Fibroblast of mammary gland (primary cell): Measurements from ENCODE around the gene IRF2BP1.

Experiments
- DNase-seq: peaks from one replicate; pipeline ENCODE4 v3.0.0-alpha.2; 2010; ENCODE audit warnings: low read depth
- H3K4me3 ChIP-seq: 2 replicates; pipeline ENCODE4 v1.5.1; 2011; ENCODE audit warnings: low read depth, mild to moderate bottlenecking, low read length, moderate library complexity; ENCODE audit not compliant: control insufficient read depth
- TF ChIP-seq, protein P1 (sequence below): conservative IDR thresholded peaks from 2 replicates; pipeline ENCODE4 v1.5.1; 2011; ENCODE audit warnings: low read depth, low read length, inconsistent platforms; ENCODE audit not compliant: control insufficient read depth, insufficient read depth

IRF2BP1 gene

DNA sequence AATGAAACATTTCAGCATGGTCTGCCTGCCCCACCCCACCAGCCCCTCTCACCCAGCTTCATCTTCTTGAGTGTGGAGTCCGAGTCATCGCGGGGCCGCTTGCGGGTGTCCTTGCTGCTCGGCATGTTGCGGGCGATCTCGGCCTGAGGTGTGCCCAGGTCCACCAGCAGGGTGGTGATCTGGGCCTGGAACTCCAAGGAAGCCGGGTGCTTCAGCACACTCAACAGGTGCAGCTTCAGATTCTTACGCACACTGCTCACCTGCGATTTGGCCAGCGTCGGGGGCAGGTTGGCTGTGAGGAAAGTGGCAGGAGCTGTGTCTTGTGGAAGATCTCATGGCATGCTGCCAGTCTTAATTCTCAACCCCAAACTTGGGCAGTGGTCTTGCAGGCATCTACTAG, 43.7 kb downstream of the IRF2BP1 start:
- TF ChIP-seq, protein P1, sequence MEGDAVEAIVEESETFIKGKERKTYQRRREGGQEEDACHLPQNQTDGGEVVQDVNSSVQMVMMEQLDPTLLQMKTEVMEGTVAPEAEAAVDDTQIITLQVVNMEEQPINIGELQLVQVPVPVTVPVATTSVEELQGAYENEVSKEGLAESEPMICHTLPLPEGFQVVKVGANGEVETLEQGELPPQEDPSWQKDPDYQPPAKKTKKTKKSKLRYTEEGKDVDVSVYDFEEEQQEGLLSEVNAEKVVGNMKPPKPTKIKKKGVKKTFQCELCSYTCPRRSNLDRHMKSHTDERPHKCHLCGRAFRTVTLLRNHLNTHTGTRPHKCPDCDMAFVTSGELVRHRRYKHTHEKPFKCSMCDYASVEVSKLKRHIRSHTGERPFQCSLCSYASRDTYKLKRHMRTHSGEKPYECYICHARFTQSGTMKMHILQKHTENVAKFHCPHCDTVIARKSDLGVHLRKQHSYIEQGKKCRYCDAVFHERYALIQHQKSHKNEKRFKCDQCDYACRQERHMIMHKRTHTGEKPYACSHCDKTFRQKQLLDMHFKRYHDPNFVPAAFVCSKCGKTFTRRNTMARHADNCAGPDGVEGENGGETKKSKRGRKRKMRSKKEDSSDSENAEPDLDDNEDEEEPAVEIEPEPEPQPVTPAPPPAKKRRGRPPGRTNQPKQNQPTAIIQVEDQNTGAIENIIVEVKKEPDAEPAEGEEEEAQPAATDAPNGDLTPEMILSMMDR = no peak
- H3K4me3 ChIP-seq = no peak overlapping the region
- DNase-seq = no peak

DNA sequence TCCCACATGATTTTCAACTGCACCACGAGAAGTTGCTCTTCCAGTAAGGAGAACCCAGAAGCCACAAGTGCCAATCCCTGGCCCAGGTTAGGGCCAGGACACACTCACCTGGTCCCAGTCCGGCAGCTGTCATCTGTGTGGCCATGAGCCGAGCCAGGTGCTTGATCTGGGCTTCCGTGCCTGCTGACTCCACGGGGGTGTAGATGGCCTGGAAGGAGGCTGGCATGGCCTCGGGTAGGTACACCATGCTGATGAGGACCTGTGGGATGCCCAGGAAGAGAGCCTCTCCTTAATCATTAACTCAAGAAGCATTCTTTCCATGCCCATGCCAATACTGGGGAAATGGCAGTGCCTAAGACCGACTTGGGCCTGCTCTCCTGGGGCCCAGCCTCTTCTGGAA, 51.0 kb downstream of the IRF2BP1 start:
- no peak overlapping the region for H3K4me3 ChIP-seq
- TF ChIP-seq, protein P1 = no peak
- DNase-seq = no peak
